ENCODE measurements around the gene SHISAL1.

SHISAL1 gene

DNA sequence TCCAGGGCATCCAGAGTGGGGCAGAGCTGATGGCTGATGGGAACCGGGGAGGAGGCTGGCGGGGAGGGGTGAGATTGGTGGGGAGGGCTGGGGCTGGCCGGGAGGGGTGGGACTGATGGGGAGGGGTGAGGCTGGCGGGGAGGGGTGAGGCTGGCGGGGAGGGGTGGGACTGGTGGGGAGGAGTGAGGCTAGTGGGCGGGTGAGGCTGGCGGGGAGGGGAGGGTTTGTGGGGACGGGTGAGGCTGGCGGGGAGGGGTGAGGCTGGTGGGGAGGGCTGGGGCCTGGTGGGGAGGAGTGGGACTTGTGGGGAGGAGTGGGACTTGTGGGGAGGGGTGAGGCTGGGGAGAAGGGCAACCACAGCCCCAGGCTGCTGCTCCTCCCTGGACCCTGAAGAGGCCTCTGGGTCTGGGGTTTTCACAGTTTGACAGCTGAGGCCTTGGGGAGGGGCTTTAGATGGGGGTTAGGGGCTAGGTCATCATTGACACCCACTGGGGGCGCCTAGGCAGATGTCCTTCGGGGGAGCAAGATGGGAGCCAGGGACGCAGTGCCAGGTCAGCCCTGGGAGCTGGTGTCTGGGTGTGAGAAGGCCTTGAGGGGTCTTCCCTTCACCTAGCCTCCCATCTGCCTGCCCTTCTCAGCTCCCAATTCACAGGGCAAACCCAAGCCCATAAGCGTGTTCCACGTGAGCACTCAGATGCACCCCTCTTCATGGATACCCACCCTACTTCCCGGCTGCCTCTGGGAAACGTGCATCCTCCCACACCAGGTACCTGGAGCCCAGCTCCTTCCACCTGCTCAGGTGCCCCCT, 105.4 kb downstream of the SHISAL1 start:
- no peak for DNase-seq

DNA sequence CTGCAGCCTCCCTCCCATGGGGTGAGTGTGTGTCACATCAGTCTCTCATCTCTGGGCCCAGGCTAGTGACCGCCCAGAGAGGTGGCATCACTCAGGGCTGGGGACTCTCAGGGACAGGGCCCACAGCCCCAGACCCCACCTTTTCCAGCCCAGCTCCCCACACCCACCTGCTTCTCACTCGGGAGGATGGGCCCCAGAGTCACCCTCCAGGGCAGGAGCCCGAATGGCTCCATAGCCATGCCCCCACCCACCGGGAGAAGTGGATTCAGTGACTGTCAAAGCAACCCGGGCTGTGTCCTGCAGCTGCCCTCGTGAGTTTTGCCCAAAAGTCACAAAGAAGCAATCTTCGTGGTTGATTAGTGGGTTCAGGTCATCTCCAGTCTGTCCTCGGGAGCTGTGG, 106.1 kb downstream of the SHISAL1 start:
- DNase-seq = no peak

DNA sequence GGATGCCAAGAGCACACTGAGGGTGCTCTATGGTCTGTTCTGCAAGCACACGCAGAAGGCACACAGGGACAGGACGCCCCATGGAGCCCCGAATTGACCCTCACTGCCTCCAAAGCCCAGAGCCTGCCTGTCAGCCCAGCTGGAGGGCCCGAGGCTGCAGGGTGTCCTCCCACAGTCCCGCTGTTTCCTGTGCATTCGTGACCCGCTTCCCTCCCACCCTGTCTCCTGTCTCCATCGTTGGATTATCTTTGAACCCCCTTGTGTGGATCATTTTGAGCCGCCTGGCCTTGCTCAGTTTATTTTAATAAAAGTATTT, 106.5 kb downstream of the SHISAL1 start:
- no peak for DNase-seq

DNA sequence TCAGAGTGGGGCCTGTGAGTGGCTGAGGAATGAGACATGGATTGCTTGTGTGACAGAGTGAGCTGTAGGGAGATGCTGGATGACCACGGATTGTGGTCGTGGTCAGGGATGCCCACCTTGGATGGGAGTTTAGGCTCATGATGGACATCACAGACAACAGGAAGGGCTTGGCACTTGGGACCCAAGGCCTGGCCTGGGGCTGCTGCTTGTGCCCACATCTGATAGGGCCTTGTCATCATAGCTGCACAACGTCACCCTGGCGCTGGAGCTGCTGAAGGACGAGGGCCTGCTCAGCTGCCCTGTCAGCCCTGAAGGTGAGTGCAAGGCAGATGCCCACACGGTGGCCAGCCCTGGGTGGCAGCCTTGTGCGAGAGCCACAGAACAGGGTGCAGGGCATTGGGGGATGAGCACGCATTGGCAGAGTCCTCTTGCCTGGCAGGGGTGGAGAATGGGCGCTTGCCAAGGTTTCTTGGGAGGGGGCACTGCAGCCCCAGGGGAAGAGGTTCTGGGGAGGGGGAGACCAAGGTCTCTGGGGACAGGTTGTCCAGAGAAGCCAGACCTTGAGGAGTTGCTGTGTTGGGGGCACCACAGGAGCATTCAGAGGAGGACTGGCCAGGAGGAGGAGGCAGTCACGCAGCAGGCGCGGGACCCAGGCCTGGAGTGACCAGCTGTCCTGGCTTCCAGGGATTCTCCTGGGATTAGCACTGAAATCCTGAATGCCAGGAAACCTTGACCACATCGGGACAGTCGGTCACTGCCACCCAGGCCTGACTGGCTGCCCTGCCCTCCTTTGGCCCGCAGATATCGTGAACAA, 107.0 kb downstream of the SHISAL1 start:
- DNase-seq = no peak

DNA sequence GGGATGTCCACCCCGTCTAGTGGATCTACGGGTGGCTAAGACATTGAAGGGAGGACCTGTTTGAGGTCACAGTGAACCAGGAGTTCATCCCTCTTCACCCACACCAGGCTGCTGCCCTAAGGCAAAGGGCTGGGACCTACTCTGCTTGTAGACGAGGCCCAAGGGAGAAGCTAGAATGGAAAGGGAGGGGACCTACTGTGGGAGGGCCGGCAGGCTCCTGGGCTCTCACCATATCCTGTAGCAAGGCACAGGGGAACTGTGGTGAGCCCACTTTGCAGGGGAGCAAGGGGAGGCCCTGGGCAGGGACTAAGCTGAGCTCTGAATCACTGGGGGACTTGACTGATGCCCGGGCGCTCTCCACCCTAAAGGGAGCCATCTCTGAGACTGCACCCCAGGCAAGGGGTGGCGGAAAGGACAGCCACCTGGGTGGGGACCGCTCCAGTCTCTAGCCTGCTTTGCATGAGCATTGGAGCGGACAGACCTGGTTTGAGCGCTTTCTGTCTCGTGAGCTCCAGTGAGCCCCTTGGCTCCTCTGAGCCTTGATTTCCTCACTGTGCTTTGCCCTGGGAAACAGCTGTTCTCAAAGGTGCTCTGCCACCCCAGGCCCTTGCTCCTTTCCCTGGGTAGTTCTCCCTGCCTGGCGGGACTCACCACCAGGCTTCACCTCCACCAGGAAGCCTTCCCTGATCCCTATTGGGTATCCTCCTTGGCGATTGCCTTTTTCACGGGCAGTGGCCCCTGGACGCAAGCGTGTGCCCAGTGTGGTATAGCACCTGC, 107.8 kb downstream of the SHISAL1 start:
- no peak for DNase-seq

DNA sequence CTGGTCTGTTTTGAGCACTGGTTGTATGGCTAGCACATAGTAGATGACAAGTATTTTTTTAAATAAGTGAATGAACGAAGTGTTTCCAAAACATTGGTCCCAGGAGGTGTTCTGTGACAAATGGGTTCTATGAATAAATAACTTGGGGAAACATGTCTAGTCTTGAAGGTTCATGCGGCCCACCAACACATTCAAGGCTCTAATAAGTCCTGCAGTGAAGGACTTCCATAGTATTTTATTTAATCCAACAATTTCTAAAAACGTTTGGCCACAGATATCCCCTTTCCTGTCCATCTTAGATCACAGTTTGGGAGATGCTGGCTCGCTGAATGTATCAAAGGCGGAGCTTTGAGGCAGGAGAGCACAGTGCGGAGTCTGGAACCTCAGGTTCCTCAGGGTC, 109.5 kb downstream of the SHISAL1 start:
- DNase-seq = no peak

DNA sequence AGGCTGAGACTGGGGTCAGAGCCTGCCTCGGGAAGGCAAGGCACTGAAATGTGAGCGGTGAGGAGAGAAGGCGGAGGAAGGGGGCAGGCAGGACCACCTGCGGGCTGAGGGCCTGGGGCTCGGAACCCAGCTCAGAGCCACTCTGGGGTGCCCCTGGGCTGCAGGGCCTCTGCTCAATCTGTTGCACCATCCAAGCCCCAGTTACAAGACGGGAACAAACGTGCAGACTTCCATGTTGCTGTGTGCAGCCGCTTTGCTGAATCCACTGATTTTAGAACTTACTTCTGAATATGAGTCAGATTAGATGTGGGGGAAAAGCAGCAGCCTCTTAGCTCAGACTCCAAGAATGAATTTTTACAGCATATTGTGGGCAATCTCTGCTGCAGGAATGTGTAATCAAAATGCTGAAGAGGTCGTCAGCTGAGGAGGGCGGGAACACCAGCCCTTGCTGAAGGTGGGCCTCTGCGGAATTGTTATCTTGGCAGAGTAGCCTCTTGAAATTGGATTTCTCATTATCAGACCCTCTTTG, 110.4 kb downstream of the SHISAL1 start:
- DNase-seq = peak in 1 of 2 donors; percentile 8

DNA sequence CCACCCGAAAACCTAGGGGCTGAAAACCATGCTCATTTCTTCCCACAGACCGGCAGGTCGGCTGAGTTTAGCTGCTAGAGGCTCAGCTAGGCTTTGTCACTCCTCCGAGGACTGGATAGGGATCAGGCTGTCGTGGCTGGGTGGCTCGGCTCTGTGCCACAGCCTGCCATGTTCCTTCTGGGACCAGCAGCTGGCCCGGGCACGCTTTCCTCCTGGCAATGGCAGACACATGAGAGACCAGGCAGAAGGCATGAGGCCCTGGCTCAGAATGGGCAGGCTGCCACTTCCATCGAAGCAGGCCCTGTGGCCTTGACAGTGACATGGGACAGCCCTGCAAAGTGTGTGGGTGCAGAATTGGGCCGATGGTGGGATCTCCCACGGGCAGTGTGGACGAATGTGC, 111.1 kb downstream of the SHISAL1 start:
- no peak for DNase-seq

DNA sequence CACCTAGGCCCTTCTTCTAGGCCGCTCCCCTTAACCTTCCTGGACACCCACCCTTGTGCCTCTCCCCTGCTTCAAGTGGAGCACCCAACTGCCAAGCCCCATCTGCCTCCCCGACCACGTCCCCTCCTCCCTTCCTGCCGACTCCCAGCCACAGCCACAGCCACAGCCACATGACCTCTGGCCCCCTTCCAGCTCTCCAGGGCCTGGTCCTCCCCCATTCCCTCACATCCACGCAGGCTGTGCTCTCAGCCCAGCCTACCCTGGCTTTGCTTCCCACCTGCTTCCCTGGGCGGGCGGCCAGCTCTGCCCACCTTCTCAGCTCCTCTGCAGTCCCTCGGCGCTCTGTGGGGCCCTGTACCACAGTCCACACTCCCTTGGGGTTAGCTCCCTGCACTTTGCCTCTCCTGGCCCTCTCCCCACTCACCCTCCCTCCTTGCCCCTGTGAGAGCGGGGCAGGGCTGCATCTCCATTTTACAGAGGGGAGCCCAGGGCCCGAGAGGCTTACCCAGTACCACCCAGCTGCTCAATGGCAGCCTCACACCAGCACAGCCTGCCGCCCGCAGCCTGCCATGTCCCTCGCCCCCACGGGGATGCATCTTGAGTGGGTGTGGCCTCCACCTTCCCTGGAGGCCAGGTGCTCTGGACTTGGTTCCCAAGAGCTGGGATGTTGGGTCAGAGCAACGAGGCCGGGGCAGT, 111.7 kb downstream of the SHISAL1 start:
- DNase-seq = no peak

DNA sequence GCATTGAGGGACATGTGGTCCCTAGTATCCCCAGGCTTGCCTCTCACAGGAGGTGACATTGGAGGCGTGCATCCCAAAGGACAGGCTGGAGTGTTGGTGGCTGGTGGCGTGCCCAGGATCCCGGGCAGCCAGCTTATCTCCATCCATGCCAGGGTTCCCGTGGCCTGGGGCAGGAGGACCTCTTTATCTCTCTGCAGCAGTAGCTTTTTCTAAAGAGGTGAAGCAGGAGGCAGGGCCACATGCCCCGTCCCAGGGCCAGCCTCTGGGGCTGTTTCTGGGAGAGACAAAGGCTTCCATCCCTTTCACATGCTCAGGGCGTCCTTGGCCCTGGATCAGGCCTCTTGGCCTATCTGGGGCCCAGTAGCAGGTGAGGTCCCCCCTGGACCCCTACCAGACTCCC, 112.3 kb downstream of the SHISAL1 start:
- DNase-seq = no peak

DNA sequence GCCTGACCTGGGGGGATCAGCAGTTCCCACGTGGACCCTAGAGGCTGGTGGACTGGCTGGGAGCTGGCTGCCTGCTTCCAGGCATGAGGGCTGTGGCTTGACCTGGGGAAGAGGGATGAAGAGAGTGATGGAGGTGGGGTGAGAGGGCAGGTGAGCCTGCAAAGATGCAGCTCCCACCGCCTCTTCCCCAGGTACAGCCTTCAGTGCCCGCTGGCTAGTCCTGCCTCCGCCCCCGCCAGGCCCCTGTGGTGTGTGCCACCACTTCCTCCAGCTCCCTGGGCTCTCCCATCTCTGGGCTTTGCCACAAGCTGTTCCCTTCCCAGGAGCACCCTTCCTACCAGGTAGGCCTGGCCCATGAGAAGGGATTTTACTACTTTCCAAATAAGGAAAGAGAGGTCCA, 112.9 kb downstream of the SHISAL1 start:
- DNase-seq = no peak

DNA sequence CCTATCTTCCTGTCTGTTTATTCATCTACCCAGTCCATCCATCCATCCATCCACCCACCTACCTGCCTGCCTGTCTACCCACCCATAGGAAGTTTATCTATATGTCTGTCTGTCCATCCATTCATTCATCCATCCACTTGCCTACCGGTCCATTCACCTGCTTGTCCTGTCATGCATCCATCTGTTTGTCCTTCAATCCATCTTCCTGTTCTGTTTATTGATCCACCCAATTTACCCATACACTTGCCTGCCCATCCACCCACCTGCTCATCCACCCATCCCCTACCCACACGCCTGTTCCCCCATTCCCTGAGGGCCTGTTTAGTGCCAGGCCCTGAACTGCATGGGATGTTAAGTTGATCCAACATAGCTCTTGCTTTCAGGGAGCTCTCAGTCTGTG, 113.6 kb downstream of the SHISAL1 start:
- DNase-seq = no peak

DNA sequence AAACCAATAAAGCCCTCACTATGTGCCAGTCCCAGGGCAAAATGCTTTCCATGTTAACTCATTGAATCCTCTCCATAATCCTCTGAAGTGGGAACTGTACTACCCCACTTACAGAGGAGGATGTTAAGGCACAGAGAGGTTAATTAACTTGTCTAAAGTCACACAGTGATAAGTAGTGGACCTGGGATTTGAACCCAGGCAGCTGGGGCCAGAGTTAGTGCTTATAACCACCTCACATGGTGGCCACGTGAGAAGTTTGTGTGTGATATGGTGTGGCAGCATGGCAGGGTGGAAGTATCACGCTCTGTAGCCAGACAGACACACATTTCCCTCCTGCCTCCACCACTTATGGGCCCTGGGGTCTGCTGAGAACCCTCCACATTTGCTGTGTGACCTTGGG, 115.5 kb downstream of the SHISAL1 start:
- no peak for DNase-seq

DNA sequence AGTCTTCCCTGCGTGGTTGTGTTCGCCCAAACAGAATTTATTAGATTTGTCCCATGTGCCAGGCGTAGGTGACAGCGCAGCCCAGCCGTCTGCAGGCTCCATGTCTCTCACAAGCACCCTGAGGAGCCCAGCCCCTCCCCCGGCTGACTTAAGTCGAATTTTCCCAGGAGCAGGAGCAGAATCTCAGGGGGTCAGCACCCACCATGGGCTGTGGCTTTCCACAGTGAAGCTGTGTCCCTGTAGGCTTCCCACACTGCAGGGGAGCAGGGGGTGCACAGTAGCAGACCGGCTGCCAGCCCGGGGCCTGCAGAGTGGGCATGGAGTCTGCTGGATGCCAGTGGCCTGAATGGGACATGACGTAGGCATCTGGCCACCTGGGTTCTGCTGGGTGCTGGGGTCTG, 116.0 kb downstream of the SHISAL1 start:
- DNase-seq = no peak

DNA sequence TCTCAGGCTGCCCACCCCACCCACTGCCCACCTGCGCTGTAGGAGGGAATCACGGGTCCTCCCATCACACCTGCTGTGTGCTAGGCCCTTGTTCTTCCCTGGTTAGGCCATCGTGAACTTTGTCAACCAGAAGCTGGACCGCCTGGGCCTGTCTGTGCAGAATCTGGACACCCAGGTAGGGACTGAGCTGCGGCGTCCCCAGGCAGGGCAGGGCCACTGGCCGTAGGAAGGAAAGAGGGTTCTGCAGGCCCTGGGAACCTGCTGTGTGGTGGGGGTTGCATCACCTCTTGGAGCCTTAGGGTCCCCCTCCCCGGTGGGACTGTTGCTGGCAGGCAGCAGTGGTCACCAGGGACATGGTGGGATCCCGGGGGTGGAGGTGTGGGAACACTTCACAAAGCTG, 116.5 kb downstream of the SHISAL1 start:
- DNase-seq = no peak

DNA sequence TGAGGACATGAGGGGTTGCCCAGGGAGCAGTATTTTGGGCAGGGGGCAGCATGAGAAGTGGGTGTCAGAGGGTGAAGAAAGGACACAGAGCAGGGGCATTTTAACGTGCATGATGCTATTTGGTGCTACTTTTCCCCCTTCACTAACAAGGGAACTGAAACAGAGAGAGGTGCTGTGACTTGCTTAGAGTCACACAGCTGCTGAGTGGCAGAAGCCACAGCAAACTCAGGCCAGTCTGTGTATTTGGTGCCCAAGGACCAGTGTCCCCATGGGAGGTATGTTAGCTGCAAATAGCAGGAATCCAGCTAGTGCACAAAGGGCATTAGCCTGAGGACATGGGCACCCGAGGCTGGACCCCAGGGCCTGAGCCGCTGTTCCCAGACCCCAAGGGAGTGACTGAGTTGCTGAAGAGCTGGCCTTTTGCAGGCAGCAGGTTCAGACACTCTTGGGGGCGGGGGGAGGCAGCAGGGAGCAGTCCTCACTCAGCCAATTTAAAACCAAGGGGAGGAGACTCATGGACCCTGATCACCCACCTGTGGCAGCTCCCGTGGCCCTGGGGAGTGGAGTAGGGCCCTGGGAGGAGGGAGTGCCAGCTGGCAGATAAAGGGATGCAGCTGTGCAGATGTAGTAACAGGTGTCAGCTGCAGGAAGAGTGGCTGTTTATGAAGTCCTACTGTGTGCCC, 117.4 kb downstream of the SHISAL1 start:
- DNase-seq = no peak

DNA sequence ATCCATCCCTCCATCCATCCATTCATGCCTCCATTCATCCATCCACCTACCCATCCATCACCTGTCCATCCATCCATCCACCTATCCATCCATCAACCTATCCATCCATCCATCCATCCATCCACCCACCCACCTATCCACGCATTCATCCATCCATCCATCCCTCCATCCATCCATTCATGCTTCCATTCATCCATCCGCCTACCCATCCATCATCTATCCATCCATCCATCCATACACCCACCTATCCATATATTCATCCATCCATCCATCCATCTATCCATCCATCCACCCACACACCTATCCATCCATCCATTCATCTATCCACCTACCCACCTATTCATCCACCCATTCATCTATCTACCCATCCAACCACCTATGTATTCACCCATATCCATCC, 118.2 kb downstream of the SHISAL1 start:
- DNase-seq = no peak

All from inflammatory macrophage (primary cell).